Fibroblast of villous mesenchyme (primary cell): ENCODE measurements around the gene EDN2. TPM values are rescaled to one million over a fixed set of nuclear protein-coding genes. Genes with fewer than 3 reads are reported as not detected.

Experiments used
- DNase-seq: peaks from one replicate; pipeline ENCODE4 v3.0.0-alpha.2; 2010; ENCODE audit warnings: low read depth
- H3K4me3 ChIP-seq: 2 replicates; pipeline ENCODE4 v1.5.1; 2011; ENCODE audit warnings: low read depth, mild to moderate bottlenecking, low read length
- CTCF ChIP-seq: IDR thresholded peaks from 2 replicates; pipeline ENCODE4 v1.5.1; 2012; ENCODE audit warnings: low read depth, mild to moderate bottlenecking, low read length; ENCODE audit not compliant: insufficient read depth
- total RNA-seq: library from RNA; depleted of rRNA; stranded (reverse); fragments of >200 nt; gene quantifications from 2 replicates; pipeline ENCODE4 v1.2.3, GENCODE V29; 2012

Gene EDN2
- total RNA-seq, 1 donor: not detected

- no peak for TF ChIP-seq CTCF
- no peak overlapping the region for H3K4me3 ChIP-seq
- DNase-seq: no peak
Measured at GRCh38 chr1:41483960-41484401, 502 bp downstream of the EDN2 start.

GRCh38 chr1:41483001-41483850 is 1.3 kb downstream of the EDN2 start:
- DNase-seq: no peak
- TF ChIP-seq CTCF: no peak
- no peak overlapping the region for H3K4me3 ChIP-seq

GRCh38 chr1:41482001-41482765 is 2.3 kb downstream of the EDN2 start:
- TF ChIP-seq CTCF: no peak
- DNase-seq: no peak
- H3K4me3 ChIP-seq: no peak overlapping the region

GRCh38 chr1:41481109-41481775 is 3.2 kb downstream of the EDN2 start:
- no peak overlapping the region for H3K4me3 ChIP-seq
- TF ChIP-seq CTCF: no peak
- DNase-seq: no peak

GRCh38 chr1:41480204-41481108 is 4.0 kb downstream of the EDN2 start:
- no peak overlapping the region for H3K4me3 ChIP-seq
- TF ChIP-seq CTCF: no peak
- no peak for DNase-seq

- no peak for DNase-seq
- no peak for TF ChIP-seq CTCF
- H3K4me3 ChIP-seq: no peak overlapping the region
Measured at GRCh38 chr1:41479808-41480160, 4.7 kb downstream of the EDN2 start.
